ENCODE results near the gene GDPD5.

The GDPD5 gene

GRCh38 chr11:75454987-75455386 lies 70.8 kb downstream of the GDPD5 start:
- DNase-seq (no peak), ATAC-seq (no peak)
- Mint-ChIP-seq H3K9me3 (no peaks in the 10 kb centered on the region), H3K4me3 (no peak overlapping the region), H3K27me3 (no peaks in the 10 kb centered on the region), H3K27ac (no peak overlapping the region), H3K4me1 (no peaks in the 10 kb centered on the region), H3K36me3 (ENCODE audit: low read depth) (no peaks in the 10 kb centered on the region)

- Mint-ChIP-seq H3K27me3 (no peaks in the 10 kb centered on the region), H3K9me3 (no peaks in the 10 kb centered on the region), H3K4me1 (no peaks in the 10 kb centered on the region), H3K4me3 (no peak overlapping the region), H3K36me3 (ENCODE audit: low read depth) (no peaks in the 10 kb centered on the region), H3K27ac (no peak overlapping the region)
- DNase-seq (no peak), ATAC-seq (no peak)
Measured at GRCh38 chr11:75453916-75454655, 71.7 kb downstream of the GDPD5 start.

DNA sequence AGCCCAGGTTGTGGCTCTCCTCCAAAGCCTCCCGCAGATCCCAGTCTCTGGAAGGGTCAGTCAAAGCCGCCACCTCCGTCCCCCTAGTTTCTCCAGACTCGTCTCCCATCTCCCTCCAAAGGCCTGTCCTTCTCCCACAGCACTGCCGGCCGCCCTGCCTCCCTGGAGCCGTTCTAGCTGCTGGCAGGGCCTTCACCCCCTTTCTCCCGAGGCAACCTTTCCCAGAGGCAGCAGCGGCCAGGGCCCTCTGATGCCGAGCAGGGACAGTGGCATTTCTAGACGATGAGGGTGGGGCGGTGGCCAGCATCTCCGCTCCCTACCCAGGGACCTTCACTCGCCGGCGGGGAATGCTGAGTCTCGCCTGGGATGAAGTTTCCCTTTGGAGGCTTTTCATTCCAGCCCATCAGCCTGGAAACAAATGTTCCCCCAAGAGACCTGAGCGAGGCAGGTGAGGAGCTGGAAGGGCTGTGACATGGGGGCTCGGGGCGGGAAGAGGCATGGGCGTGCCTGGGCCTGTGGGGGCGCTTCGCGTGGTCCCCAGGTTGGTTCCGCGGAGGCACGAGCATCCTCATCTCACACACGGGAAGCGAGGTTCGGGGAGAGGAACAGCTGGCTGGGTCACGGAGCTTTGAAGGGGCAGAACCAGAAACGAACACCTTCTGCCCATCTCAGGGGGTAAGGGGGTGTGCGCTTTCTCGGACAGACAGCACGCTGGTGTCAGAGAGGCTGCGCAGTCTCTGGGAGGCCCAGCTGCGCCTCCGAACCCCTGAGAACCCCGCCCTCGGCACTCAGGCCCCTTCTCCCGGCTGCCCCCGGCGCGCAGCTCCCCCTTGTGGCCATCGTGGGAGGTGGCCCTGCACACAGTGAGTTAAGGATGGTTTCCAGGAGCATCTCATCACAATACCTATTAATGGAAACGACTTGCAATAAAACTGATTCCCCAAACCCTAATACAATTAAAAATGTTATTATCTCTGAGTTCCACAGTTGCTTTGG lies 74.6 kb downstream of the GDPD5 start:
- no peaks in the 10 kb centered on the region for H3K4me1 Mint-ChIP-seq
- H3K4me3 Mint-ChIP-seq = no peak overlapping the region
- no peaks in the 10 kb centered on the region for H3K27me3 Mint-ChIP-seq
- no peaks in the 10 kb centered on the region for H3K36me3 Mint-ChIP-seq (ENCODE audit: low read depth)
- no peak for ATAC-seq
- no peak overlapping the region for H3K27ac Mint-ChIP-seq
- peak; percentile 67 for DNase-seq
- no peaks in the 10 kb centered on the region for H3K9me3 Mint-ChIP-seq

DNA sequence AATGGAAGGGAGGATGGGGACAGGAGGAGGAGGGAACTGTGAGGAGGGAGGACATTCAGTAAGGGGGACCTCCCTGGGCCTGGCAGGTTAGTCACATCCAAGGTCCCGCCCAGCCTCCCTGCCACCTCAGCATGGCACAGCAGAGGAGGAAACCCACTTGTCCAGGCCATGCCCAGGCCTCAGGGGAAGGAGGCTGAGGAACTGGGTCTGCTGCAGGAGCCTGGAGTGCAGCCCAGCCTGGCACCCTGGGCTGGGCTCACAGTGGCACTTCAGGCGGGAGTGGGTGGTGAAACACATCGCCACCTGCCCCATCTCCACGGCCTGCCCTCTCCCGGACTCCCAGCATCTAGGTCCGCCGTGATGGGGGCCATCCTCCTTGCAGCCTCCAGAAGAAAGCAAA lies 75.5 kb downstream of the GDPD5 start:
- ATAC-seq (no peak), DNase-seq (no peak)
- Mint-ChIP-seq H3K27ac (no peak overlapping the region), H3K9me3 (no peaks in the 10 kb centered on the region), H3K27me3 (no peaks in the 10 kb centered on the region), H3K4me1 (no peaks in the 10 kb centered on the region), H3K36me3 (ENCODE audit: low read depth) (no peaks in the 10 kb centered on the region), H3K4me3 (no peak overlapping the region)

DNA sequence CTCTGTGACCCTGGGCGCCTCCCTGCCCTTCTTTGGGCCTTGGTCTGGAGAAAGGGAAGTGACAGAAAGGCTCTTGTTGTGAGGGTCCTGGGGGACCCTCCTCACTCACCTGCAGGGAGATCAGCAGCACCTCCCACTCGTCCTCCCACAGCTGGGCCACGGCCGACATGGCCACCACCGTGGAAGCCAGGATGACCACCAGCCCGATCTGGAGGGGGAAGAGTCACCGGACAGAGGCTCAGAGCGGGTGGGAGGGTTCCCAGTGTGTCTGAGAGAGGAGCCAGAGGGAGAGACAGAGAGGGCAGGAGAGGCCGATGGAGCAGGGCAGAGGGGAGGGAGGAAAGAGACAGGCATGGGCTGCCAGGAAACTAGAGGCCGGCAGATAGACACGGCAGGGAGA lies 76.0 kb downstream of the GDPD5 start:
- H3K4me1 Mint-ChIP-seq = no peaks in the 10 kb centered on the region
- no peak overlapping the region for H3K4me3 Mint-ChIP-seq
- no peaks in the 10 kb centered on the region for H3K36me3 Mint-ChIP-seq (ENCODE audit: low read depth)
- ATAC-seq (no peak), DNase-seq (no peak)
- H3K9me3 Mint-ChIP-seq = no peaks in the 10 kb centered on the region
- no peak overlapping the region for H3K27ac Mint-ChIP-seq
- no peaks in the 10 kb centered on the region for H3K27me3 Mint-ChIP-seq

- Mint-ChIP-seq H3K27ac (no peak overlapping the region), H3K27me3 (no peaks in the 10 kb centered on the region), H3K4me1 (no peaks in the 10 kb centered on the region), H3K9me3 (no peaks in the 10 kb centered on the region), H3K4me3 (no peak overlapping the region), H3K36me3 (ENCODE audit: low read depth) (no peaks in the 10 kb centered on the region)
- DNase-seq = no peak
- ATAC-seq = no peak
Measured at GRCh38 chr11:75449271-75449670, 76.5 kb downstream of the GDPD5 start.

DNA sequence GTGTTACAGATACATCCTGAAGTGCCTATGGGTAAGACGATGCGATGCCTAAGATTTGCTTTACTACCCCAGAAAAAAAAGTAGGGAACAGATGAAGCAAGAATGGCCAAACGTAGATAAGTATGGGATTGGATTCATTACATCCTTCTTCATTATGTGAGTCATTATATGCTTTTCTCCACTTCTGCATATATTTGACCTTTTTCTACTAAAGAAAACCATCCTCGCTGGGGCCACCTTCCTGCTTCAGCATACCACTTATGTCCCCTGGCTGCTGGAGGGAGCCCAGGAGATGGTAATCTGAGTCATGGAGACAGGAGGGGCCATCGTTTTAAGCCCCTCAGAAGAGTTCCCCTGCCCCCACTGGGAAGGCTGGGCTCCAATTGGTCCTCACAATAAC lies 78.3 kb downstream of the GDPD5 start:
- DNase-seq = no peak
- Mint-ChIP-seq H3K4me1 (no peaks in the 10 kb centered on the region), H3K27me3 (no peaks in the 10 kb centered on the region), H3K36me3 (ENCODE audit: low read depth) (no peaks in the 10 kb centered on the region), H3K27ac (no peak overlapping the region), H3K9me3 (no peaks in the 10 kb centered on the region), H3K4me3 (no peak overlapping the region)
- ATAC-seq = no peak

GRCh38 chr11:75445315-75445953 lies 80.3 kb downstream of the GDPD5 start:
- no peak overlapping the region for H3K27ac Mint-ChIP-seq
- no peaks in the 10 kb centered on the region for H3K36me3 Mint-ChIP-seq (ENCODE audit: low read depth)
- no peaks in the 10 kb centered on the region for H3K27me3 Mint-ChIP-seq
- H3K4me1 Mint-ChIP-seq = no peaks in the 10 kb centered on the region
- ATAC-seq = peak; percentile 73
- H3K4me3 Mint-ChIP-seq = no peak overlapping the region
- H3K9me3 Mint-ChIP-seq = no peaks in the 10 kb centered on the region
- DNase-seq = peak; percentile 78

DNA sequence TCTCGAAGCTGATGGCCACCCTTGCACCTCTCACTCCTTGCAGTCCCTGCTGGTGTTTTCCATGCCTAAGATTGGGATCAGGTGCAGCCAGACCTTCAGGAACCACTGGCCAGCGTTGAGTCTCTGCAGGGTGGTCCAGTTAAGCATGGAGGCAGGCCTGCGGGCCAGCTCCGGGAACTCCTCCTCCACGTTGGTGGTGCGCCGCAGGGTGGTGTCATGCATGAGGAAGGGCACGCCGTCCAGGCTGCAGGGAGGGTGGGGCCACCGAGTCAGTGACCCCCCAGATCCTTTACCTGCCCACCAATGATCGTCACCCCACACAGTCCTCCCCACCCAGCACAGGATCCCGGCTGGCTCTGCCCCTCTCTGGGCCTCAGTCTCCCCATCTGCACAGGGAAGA lies 82.7 kb downstream of the GDPD5 start:
- H3K27me3 Mint-ChIP-seq = no peaks in the 10 kb centered on the region
- no peaks in the 10 kb centered on the region for H3K36me3 Mint-ChIP-seq (ENCODE audit: low read depth)
- no peak for DNase-seq
- H3K9me3 Mint-ChIP-seq = no peaks in the 10 kb centered on the region
- H3K27ac Mint-ChIP-seq = no peak overlapping the region
- no peak overlapping the region for H3K4me3 Mint-ChIP-seq
- no peaks in the 10 kb centered on the region for H3K4me1 Mint-ChIP-seq
- ATAC-seq = no peak

GRCh38 chr11:75442161-75442885 lies 83.4 kb downstream of the GDPD5 start:
- H3K4me1 Mint-ChIP-seq = no peaks in the 10 kb centered on the region
- no peak for ATAC-seq
- no peaks in the 10 kb centered on the region for H3K9me3 Mint-ChIP-seq
- DNase-seq = no peak
- H3K4me3 Mint-ChIP-seq = no peak overlapping the region
- no peaks in the 10 kb centered on the region for H3K27me3 Mint-ChIP-seq
- H3K36me3 Mint-ChIP-seq (ENCODE audit: low read depth) = no peaks in the 10 kb centered on the region
- no peak overlapping the region for H3K27ac Mint-ChIP-seq

DNA sequence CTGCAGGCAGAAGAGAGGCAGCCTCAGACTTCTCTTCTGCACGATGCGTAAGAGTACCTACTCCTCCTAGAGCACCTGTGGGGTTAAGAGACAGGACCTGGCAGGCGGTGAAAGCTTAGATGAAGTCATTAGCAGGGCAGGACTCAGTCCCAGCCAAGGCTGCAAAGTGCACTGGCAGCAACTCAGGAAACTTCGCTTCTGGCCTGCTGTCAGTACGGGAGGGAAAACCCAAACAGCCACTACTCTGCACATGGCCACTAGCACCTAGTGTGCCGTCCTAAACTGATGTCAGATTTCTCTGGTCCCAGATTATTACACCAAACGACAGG lies 84.0 kb downstream of the GDPD5 start:
- Mint-ChIP-seq H3K27me3 (no peaks in the 10 kb centered on the region), H3K4me3 (no peak overlapping the region), H3K9me3 (no peaks in the 10 kb centered on the region), H3K27ac (no peak overlapping the region), H3K4me1 (no peaks in the 10 kb centered on the region), H3K36me3 (ENCODE audit: low read depth) (no peaks in the 10 kb centered on the region)
- no peak for ATAC-seq
- DNase-seq = no peak

DNA sequence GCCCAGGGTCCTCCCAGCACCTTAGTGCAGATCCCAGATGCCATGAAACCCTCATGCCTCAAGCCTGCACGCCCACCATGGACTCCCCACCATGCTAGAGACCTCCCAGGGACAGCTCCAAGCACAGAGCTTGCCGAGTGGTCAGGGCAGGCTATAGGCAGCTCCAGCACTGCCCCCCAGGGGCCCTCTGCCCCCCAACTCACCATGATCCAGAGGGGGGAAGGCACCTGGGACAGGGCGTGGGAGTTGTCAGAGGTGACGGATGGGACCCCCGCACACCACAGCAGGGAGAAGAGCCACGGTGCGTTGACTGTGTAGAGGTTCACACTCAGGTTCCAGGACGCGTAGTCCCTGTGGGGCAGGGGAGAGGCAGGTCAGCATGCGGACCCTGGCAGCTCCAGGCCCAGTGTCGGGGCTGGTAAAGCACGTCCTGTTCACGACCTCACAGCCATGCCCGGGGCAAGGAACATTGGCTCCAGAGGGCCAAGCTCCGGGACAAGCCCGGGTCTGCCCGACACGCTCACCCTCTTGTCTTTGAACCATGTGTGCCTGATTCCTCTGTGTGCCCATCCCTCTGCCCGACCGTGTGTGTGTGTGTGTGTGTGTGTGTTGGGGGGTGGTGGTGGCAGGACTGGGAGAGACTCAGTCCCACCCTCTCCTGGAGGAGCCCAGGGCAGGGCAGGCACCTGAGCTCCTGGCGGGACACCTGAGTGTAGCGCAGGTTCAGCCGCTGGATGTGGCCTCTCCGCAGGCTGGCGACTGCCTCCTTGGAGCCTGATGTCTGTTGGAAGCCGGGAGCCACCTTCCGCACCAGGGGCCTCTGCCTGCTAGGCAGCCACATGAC lies 84.6 kb downstream of the GDPD5 start:
- no peaks in the 10 kb centered on the region for H3K9me3 Mint-ChIP-seq
- H3K27ac Mint-ChIP-seq = no peak overlapping the region
- no peaks in the 10 kb centered on the region for H3K27me3 Mint-ChIP-seq
- no peak overlapping the region for H3K4me3 Mint-ChIP-seq
- no peaks in the 10 kb centered on the region for H3K4me1 Mint-ChIP-seq
- no peaks in the 10 kb centered on the region for H3K36me3 Mint-ChIP-seq (ENCODE audit: low read depth)
- DNase-seq (no peak), ATAC-seq (no peak)

- Mint-ChIP-seq H3K4me3 (no peak overlapping the region), H3K4me1 (no peaks in the 10 kb centered on the region), H3K36me3 (ENCODE audit: low read depth) (no peaks in the 10 kb centered on the region), H3K27ac (no peak overlapping the region), H3K27me3 (no peaks in the 10 kb centered on the region), H3K9me3 (no peaks in the 10 kb centered on the region)
- ATAC-seq (no peak), DNase-seq (no peak)
Measured at GRCh38 chr11:75439495-75440120, 86.1 kb downstream of the GDPD5 start.

Data from activated naive CD8-positive, alpha-beta T cell treated with anti-CD3 and anti-CD28 coated beads, Interleukin-2, amount 50 U/mL, for 24 hours (primary cell).